ENCODE measurements around the gene EBF4. TPM values are rescaled to one million over a fixed set of nuclear protein-coding genes. Genes with fewer than 3 reads are reported as not detected.

EBF4 gene
- total and polyA plus RNA-seq, 2 of the 8 experiments (the other 6 are each of a cell fraction or from before 2014, with no cell fraction given) = 1.2 to 2.9 TPM

- TF ChIP-seq NANOG (IDR thresholded peaks at IDR 0.05; ENCODE audit: insufficient read depth, low read depth, low read length, poor library complexity, severe bottlenecking) = no peak
- no peak for TF ChIP-seq GTF2F1 (IDR thresholded peaks at IDR 0.05; ENCODE audit: borderline replicate concordance, low read depth, low read length)
- no peak for TF ChIP-seq CBX8 (IDR thresholded peaks at IDR 0.05; ENCODE audit: borderline replicate concordance, low read depth, low read length)
- TF ChIP-seq TAF1 (IDR thresholded peaks at IDR 0.05; ENCODE audit: low read depth, low read length) = no peak
These were observed 1.9 kb upstream of the EBF4 start (continued) for GRCh38 chr20:2690718-2691117.

Measured in H1 (cell line).